ENCODE results near the gene MLH1.
"Not testable (repeated sequence)": the region's sequence is repeated elsewhere in the genome, so short reads cannot be mapped to it uniquely, and the experiment has no call there.

MLH1 gene

GRCh38 chr3:37054370-37054769 is 61.1 kb downstream of the MLH1 start:
- peak; percentile 75 for DNase-seq (ENCODE audit: low spot score)
- TF ChIP-seq CTCF (IDR thresholded peaks at IDR 0.05; ENCODE audit: borderline replicate concordance, control extremely low read depth, extremely low read depth, insufficient read depth, missing control alignments), result no peak
- in situ Hi-C loops (cut with MboI; ENCODE audit: low sequenced_read_pairs, unreplicated experiment), result no loop called here

- in situ Hi-C loops (cut with MboI; ENCODE audit: low sequenced_read_pairs, unreplicated experiment); DNase-seq (ENCODE audit: low spot score): not testable (repeated sequence)
Measured at GRCh38 chr3:37055077-37055476, 61.8 kb downstream of the MLH1 start.

GRCh38 chr3:37056826-37057225 is 63.5 kb downstream of the MLH1 start:
- in situ Hi-C loops (cut with MboI; ENCODE audit: low sequenced_read_pairs, unreplicated experiment), result no loop called here
- TF ChIP-seq CTCF (IDR thresholded peaks at IDR 0.05; ENCODE audit: borderline replicate concordance, control extremely low read depth, extremely low read depth, insufficient read depth, missing control alignments), result no peak
- no peak for DNase-seq (ENCODE audit: low spot score)

- no peak for DNase-seq (ENCODE audit: low spot score)
- no peak for TF ChIP-seq CTCF (IDR thresholded peaks at IDR 0.05; ENCODE audit: borderline replicate concordance, control extremely low read depth, extremely low read depth, insufficient read depth, missing control alignments)
- in situ Hi-C loops (cut with MboI; ENCODE audit: low sequenced_read_pairs, unreplicated experiment), result no loop called here
Measured at GRCh38 chr3:37058117-37058516, 64.8 kb downstream of the MLH1 start.

GRCh38 chr3:37064747-37065146 is 71.4 kb downstream of the MLH1 start:
- DNase-seq (ENCODE audit: low spot score), result no peak
- TF ChIP-seq CTCF (IDR thresholded peaks at IDR 0.05; ENCODE audit: borderline replicate concordance, control extremely low read depth, extremely low read depth, insufficient read depth, missing control alignments), result no peak
- in situ Hi-C loops (cut with MboI; ENCODE audit: low sequenced_read_pairs, unreplicated experiment), result no loop called here

- in situ Hi-C loops (cut with MboI; ENCODE audit: low sequenced_read_pairs, unreplicated experiment), result no loop called here
- DNase-seq (ENCODE audit: low spot score), result no peak
- TF ChIP-seq CTCF (IDR thresholded peaks at IDR 0.05; ENCODE audit: borderline replicate concordance, control extremely low read depth, extremely low read depth, insufficient read depth, missing control alignments), result no peak
Measured at GRCh38 chr3:37067577-37067976, 74.3 kb downstream of the MLH1 start.

- no peak for DNase-seq (ENCODE audit: low spot score)
- in situ Hi-C loops (cut with MboI; ENCODE audit: low sequenced_read_pairs, unreplicated experiment), result no loop called here
- TF ChIP-seq CTCF (IDR thresholded peaks at IDR 0.05; ENCODE audit: borderline replicate concordance, control extremely low read depth, extremely low read depth, insufficient read depth, missing control alignments), result no peak
Measured at GRCh38 chr3:37068031-37068430, 74.7 kb downstream of the MLH1 start.
